Measurements from ENCODE around the gene LRCOL1.

Gene LRCOL1

GRCh38 chr12:132651444-132652100 is 41.2 kb upstream of the LRCOL1 start:
- no peak overlapping the region for H3K27ac ChIP-seq
- TF ChIP-seq ZFX (IDR thresholded peaks at IDR 0.05; ENCODE audit: borderline replicate concordance) (no peak), CTCF (IDR thresholded peaks at IDR 0.05) (no peak)

- TF ChIP-seq CTCF (IDR thresholded peaks at IDR 0.05) = no peak
- no peak for TF ChIP-seq ZFX (IDR thresholded peaks at IDR 0.05; ENCODE audit: borderline replicate concordance)
Measured at GRCh38 chr12:132649226-132649945, 39.0 kb upstream of the LRCOL1 start.

DNA sequence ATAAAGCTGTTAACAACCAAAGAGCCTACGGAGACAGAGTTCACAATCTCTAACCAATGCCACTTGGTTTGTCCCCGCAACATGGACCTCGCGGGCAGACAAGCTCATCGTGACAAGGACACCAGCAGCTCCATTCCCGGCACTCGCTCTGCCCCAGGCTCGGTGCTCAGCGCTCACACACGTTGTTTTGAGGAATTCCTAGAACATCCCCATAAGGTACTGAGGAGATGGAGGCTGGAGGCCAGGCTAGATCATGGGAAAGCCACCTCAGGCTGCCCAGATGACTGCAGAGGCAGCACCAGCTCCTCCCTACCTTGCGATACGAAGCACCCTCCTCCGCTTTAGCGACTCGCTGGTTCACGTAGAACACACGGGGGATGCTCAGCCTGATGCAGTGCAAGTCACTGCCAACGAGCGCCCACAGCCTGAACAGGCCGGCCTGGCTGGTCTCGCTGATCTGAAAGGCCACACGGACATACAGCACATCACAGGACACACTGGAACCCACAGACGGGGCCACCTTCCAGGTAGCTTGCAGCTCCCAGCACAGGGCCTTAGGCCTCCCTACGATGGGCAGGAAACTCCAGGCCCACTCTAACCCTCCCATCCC is 38.3 kb upstream of the LRCOL1 start:
- TF ChIP-seq ZFX (IDR thresholded peaks at IDR 0.05; ENCODE audit: borderline replicate concordance) = no peak
- TF ChIP-seq CTCF (IDR thresholded peaks at IDR 0.05) = no peak
- no peak overlapping the region for H3K27ac ChIP-seq

More at GRCh38 chr12:132649226-132649945, 39.0 kb upstream of the LRCOL1 start:
- H3K27ac ChIP-seq = no peak overlapping the region

DNA sequence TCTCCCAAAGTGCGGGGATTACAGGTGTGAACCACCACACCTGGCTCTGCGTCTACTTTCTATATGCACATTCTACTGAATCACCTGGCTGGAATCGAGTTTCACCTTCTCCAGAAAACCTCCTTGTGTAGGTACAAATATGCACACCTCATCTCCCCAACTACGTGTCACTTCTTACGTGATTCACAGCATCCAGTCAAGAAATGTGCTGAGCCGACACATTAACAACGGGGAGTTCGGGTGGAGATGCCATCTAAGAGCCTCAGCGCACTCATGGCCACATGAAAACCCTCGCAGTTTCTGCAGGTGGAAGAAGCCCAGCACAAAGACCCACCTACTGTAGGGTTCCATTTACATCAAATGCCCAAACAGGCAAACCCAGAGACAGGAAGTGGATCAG is 37.5 kb upstream of the LRCOL1 start:
- H3K27ac ChIP-seq = no peak overlapping the region
- TF ChIP-seq CTCF (IDR thresholded peaks at IDR 0.05) (no peak), ZFX (IDR thresholded peaks at IDR 0.05; ENCODE audit: borderline replicate concordance) (no peak)

GRCh38 chr12:132646850-132647249 is 36.5 kb upstream of the LRCOL1 start:
- no peak overlapping the region for H3K27ac ChIP-seq
- TF ChIP-seq CTCF (IDR thresholded peaks at IDR 0.05) (no peak), ZFX (IDR thresholded peaks at IDR 0.05; ENCODE audit: borderline replicate concordance) (no peak)

GRCh38 chr12:132642846-132643835 is 32.8 kb upstream of the LRCOL1 start:
- H3K27ac ChIP-seq = no peak overlapping the region
- TF ChIP-seq ZFX (IDR thresholded peaks at IDR 0.05; ENCODE audit: borderline replicate concordance) (no peak), CTCF (IDR thresholded peaks at IDR 0.05) (no peak)
